ENCODE data around the gene TSHR. TPM values are rescaled to one million over a fixed set of nuclear protein-coding genes. Genes with fewer than 3 reads are reported as not detected.

The TSHR gene
- total RNA-seq, 1 experiment from 2014 or later, result 0.20 TPM

DNA sequence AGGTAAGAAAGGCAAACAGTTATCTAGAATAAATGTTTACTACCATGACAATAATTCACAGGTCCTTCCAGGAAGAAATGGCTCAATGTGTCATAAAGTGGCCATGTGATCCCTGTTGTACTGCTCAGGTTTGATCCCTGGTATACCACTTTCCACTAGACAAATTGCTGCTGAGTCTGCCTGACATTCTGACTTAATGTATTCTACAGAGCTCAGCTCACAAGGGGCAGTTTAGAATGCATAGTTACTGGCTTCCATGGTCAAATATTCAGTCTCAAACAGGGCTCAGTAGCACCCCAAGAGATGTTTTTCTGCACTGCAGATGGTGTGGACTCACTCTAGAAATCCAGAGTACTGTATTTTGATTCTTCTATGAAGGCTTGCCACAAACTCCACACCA lies 21.8 kb downstream of the TSHR start:
- no peak for DNase-seq
- Histone ChIP-seq H3K9me3 (no peaks in the 10 kb centered on the region), H3K27me3 (no peaks in the 10 kb centered on the region), H3K4me3 (no peak overlapping the region), H3K36me3 (no peaks in the 10 kb centered on the region)

DNA sequence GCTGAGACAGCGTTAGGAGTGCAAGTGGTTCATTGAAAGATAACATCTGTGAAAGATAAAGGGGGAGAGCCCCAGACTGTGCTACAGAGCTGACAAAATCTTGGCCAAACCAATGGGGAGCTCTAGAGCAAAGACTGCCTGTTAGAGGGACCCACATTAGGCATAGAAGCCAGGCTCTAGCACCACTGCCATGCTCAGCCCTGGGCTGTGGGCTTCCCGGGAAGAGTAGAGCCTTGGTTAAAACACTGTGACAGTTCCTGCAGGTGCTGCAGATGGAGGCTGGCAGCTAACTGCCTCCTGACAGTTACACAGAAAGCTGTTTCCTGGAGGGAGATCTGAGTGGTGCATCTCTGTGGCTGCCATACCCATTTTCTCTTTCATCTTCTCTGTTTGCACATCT lies 23.0 kb downstream of the TSHR start:
- H3K36me3 ChIP-seq, result no peaks in the 10 kb centered on the region
- DNase-seq, result no peak
- no peak overlapping the region for H3K4me3 ChIP-seq
- H3K27me3 ChIP-seq, result no peaks in the 10 kb centered on the region
- H3K9me3 ChIP-seq, result no peaks in the 10 kb centered on the region

DNA sequence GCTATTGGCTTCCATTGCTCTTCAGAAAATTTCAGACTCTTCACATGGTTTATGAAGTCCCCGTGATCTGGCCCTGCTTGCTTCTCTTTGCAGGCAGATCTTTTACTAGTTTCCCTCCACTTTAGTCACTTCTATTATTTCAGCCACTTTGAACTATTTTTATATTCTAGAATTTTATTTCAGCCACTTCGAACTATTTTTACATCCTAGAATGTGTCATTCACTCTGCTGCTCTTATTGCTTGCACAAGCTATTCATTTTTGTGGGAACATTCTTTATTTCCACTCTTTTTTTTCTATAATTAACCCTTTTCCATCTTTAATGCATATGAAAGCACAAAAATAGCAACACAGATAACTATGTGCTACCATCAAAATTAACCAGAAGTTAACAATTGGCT lies 24.5 kb downstream of the TSHR start:
- no peaks in the 10 kb centered on the region for H3K9me3 ChIP-seq
- DNase-seq, result no peak
- no peaks in the 10 kb centered on the region for H3K36me3 ChIP-seq
- no peak overlapping the region for H3K4me3 ChIP-seq
- H3K27me3 ChIP-seq, result no peaks in the 10 kb centered on the region

DNA sequence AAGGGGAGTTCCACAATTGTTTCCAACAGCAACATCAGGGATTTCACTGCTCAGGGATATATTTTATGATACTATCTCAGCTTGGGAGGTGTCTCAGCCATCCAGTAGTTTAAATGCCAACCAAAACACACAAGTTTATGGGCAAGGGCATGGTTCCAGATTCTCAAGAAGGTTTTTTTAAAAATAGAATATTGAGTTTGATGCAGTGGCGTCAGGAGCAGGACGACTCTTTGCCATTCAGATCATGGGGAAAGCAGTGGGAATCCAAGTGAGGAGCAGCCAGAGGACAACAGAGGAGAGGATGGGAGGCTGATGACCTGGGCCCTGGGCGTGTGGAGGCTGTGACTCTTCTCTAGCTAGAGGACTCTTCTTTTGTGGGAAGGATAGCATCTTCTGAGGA lies 25.7 kb downstream of the TSHR start:
- no peak for DNase-seq
- H3K27me3 ChIP-seq, result no peaks in the 10 kb centered on the region
- H3K36me3 ChIP-seq, result no peaks in the 10 kb centered on the region
- no peak overlapping the region for H3K4me3 ChIP-seq
- H3K9me3 ChIP-seq, result no peaks in the 10 kb centered on the region

DNA sequence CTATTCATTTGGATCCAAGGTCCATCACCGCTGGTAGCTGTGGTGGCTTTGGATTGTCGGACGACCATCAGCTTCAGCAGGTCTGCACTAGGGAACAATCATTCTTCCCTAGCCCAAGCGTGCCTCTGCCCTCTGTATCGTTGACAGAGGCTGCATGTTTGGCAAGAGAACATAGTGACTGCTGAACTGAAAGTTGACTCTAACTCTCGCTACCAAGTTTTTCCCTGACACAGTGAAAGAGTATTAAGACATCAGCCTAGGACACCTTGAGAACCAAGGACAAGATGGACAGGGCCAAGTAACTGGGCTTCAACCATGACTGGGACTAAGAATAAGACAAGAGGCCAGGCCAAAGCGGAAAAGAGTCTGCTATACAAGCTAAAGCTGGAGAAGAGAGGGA lies 26.3 kb downstream of the TSHR start:
- no peaks in the 10 kb centered on the region for H3K9me3 ChIP-seq
- no peak overlapping the region for H3K4me3 ChIP-seq
- H3K36me3 ChIP-seq, result no peaks in the 10 kb centered on the region
- no peak for DNase-seq
- H3K27me3 ChIP-seq, result no peaks in the 10 kb centered on the region

DNA sequence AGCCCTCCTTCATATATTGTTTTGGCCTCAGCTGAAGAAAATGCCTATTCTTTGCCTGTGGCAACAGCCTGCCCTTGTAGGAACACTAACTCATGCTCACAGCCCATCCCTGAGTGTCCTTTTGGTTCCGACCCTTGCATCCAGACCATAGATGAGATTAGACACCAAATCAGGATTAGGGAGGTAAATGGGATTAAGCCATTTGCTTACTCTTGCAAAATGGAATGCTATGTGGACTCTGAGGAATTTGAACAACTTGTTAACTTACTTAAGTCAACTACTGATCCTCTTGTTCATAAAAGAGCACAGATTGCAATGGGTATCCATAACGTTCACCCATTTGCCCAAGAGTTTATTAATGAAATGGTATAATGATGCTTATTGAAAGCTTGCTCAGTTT lies 27.3 kb downstream of the TSHR start:
- Histone ChIP-seq H3K9me3 (no peaks in the 10 kb centered on the region), H3K4me3 (no peak overlapping the region), H3K36me3 (no peaks in the 10 kb centered on the region), H3K27me3 (no peaks in the 10 kb centered on the region)
- no peak for DNase-seq

DNA sequence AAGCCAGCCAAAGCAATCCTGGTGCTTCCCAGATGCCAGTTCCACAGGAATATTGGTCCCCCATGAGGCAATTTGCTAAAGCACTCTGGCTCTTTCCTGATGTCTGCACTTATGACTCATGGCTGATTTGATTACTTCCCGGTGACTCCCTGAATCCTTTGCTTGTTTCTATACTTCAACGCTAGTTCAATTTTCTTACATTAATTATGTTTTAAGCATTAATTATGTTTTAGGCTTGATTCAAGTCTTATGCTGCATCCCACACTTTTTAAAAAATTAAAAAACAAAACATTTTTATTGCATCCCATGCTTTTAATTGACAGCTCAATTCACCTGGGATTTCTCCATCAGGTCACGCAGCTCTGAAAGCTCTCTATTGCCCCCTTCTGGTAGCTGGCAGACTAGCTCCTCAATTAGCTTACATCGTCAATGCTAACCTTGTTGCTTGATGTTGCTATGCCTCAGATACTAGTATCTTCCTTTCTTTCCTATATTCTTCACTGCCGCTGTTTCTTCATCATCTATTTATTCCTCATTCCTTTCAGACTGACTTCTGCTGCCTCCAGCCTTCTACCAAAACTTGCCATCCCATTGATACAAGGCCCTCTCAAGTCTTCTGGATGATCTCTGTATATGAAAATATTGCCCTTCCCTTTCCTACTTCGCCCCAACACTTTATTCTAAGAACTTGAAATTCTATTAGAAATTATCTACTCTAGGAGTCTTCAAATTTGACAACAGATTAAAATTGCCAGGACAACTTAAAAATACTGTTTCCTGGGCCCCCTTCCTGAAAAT lies 32.0 kb downstream of the TSHR start:
- Histone ChIP-seq H3K9me3 (no peaks in the 10 kb centered on the region), H3K27me3 (peaks cover 3% of the 10 kb centered on the region; the same call in 1 of the 2 replicates), H3K4me3 (no peak overlapping the region), H3K36me3 (no peaks in the 10 kb centered on the region)
- DNase-seq, result peak; percentile 19

DNA sequence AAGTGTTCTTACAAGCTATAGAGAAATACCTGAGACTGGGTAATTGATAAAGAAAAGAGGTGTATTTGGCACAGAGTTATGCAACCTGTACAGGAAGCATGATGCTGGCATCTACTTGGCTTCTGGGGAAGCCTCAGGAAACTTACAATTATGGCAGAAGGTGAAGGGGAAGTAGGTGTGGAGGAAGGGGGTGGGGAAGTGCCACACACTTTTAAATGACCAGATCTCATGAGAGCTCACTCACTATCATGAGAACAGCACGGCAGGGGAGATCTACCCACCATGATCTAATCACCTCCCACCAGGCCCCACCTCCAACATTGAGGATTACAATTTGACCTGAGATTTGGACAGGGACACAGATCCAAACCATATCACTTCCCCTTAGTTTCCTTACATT lies 32.8 kb downstream of the TSHR start:
- DNase-seq, result no peak
- no peaks in the 10 kb centered on the region for H3K36me3 ChIP-seq

DNA sequence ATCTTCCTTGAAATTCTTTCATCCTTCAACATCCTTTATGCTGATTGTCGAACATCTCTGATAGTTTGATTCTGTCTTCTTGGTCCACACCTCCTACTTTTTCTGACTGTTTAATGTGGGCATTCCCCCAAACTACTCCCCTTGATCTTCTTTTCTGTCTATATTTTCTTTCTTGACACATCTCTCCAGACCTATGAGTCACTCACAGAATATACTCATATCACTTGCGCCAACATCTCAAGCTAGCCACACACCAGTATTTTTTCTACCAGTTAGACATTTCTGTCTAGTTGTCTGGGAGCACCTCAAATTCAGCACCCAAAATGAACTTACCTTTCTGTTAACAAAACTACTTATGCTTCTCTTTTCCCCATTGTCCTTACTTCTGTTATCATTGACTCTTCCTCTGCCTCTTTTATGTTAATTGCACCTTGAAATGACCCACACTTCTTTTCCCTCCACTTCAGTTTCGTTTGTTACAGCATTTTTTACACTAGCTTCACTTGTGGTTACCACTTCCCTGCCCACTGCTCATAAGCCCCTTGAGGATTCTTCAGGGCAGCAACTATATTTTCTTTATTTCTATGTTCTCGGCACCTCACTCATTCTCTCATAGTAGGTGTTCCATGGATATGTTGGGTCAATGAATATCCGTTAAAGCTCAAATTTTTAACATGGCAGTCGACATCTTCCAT lies 33.5 kb downstream of the TSHR start:
- no peaks in the 10 kb centered on the region for H3K9me3 ChIP-seq
- DNase-seq, result no peak
- no peak overlapping the region for H3K4me3 ChIP-seq
- no peaks in the 10 kb centered on the region for H3K36me3 ChIP-seq
- H3K27me3 ChIP-seq, result peaks cover 3% of the 10 kb centered on the region; the same call in 1 of the 2 replicates

More for the DNA sequence above, 32.8 kb downstream of the TSHR start:
- Histone ChIP-seq H3K9me3 (no peaks in the 10 kb centered on the region), H3K4me3 (no peak overlapping the region), H3K27me3 (peaks cover 3% of the 10 kb centered on the region; the same call in 1 of the 2 replicates)

DNA sequence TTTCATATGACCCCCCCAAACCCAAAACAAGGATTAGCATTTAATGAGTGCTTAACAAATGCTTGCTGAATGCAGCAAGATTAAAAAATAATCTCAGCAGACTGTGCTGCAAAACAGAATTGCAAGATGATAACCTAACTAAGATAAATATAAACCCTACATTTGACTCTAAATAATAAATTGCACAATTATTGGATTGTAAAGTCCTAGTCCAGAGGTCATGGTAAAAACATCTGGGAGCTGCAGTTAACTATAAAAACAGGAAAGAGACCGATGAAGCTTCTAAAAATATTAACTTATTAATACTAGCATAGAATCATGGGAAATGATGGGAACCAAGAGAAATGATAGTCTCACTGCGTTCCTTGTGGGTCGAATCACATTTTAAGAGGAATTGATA lies 37.2 kb downstream of the TSHR start:
- DNase-seq, result no peak
- Histone ChIP-seq H3K4me3 (no peak overlapping the region), H3K36me3 (no peaks in the 10 kb centered on the region), H3K9me3 (no peaks in the 10 kb centered on the region), H3K27me3 (peaks cover 3% of the 10 kb centered on the region; the same call in 1 of the 2 replicates)

DNA sequence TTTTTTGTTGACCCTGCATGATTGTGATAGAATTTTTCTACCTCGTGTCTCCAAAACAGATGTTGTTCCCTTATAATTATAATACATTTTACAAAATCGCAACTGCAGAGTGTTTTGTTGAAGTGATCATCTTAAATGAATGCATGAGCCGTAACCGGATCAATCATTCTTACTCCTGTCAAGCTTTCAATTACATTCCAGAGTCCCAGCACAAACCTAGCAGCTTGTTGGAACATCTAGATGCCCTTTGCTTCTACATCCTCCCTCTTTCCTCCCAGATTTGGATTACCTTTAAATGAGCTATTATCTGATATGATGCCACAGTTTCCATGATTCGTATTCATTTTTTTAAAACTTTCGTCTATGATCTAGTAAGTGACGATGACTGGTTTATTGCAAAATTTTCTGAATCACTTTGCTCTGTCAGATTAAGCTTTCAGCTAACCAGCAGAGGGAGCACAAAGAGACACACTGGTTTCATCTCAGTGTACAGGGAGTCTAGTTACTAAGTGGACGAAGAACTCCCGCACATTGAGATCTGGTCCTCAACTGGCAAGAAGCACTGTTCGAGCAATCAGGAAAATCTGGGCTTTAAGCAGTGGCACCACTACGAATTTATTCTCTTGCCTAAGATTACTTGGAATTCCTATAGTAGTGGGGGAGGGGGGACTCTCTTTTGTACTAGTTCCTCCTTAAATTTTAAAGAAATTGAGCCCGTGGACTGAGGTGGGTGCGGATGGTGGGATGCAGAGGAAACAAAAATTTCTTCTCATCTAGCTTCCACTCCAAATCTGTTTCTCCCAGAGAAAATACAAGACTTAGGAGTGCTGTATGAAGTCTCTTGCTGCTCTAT lies 40.9 kb downstream of the TSHR start:
- no peaks in the 10 kb centered on the region for H3K27me3 ChIP-seq

DNA sequence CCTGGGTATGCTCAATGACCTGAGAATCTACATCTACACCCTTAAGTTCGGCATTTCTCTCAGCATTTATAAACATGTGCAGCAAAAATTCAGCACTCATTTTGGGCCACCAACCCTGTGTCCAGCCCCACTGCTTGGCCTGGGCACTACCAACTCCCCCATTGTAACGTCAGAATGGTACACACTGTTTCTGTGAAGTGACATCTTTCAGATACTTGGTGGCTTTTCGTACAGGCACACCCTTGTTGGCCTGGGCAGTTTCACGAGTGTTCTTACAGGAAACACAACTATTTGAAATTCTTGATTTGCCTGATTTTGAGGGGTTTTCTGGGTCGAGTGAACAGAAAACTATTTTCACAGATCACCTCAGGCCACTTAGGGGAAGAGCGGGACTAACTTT lies 46.0 kb downstream of the TSHR start:
- no peak overlapping the region for H3K4me3 ChIP-seq
- no peaks in the 10 kb centered on the region for H3K36me3 ChIP-seq
- no peaks in the 10 kb centered on the region for H3K9me3 ChIP-seq
- H3K27me3 ChIP-seq, result no peaks in the 10 kb centered on the region
- no peak for DNase-seq

More for the DNA sequence above, 40.9 kb downstream of the TSHR start:
- peak; percentile 14 for DNase-seq
- Histone ChIP-seq H3K9me3 (no peaks in the 10 kb centered on the region), H3K36me3 (no peaks in the 10 kb centered on the region), H3K4me3 (no peak overlapping the region)

DNA sequence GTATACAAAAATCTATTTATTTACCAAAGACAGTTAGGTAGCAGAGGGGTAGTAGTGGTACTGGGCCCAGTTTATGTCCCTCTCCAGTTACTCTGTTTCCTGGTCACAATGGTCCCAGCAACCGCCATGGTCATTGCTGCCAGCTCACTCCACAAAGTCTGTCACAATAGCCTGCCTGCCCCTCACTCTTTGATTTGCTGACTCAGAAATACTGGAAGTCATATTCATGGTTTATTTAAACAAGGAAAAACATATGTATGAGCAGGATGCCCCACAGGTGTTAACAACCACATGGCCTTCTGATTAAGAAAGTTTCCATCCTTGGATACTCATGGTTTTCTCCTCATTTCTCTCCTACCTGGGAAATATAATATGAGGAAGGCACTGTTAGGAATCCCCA lies 49.2 kb downstream of the TSHR start:
- H3K27me3 ChIP-seq, result no peaks in the 10 kb centered on the region
- no peak overlapping the region for H3K4me3 ChIP-seq
- no peak for DNase-seq
- H3K36me3 ChIP-seq, result no peaks in the 10 kb centered on the region
- no peaks in the 10 kb centered on the region for H3K9me3 ChIP-seq

DNA sequence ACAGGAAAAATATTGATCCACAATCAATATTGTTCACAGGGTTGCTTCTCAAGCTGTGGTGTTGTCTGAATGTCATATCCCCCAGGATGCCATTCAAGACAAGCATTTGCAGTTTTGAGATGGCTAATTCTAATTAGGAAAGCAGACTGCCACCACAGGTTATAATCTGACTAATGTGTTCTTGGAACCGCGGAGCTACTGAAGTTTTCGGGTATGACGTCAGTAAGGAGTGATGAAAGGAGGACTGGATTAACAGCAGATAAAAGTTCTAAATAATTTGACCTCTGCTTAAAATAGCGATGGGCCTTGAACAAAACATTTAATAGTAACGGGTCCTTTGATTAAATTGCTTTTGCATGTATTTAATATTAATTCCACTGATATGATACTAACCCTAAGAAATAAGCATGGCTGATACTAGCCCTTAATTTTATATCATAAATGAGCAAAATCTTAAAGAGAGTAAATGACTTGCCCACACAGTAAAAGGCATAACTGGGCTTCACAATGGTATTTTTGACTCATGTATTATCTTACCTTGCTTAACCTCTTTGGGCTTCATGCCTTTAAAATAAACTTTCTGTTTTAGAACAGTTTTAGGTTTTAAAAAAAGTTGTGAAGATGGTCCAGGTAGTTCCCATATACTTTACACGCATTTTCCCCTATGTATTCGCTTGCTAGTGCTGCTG lies 50.3 kb downstream of the TSHR start:
- no peaks in the 10 kb centered on the region for H3K9me3 ChIP-seq
- no peak for DNase-seq

DNA sequence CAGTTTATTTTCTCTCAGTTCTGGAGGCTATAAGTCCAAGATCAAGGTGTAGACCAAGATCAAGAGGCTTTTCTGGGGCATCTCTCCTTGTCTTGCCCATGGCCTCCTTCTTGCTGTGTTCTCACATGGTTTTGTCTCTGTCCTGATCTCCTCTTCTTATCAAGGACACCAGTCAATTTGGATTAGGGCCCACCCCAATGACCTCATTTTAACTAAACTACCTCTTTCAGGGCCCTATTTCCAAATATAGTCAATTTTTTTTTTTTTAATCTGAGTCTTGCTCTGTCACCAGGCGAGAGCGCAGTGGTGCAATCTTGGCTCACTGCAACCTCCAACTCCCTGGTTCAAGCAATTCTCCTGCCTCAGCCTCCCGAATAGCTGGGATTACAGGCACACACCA lies 50.8 kb downstream of the TSHR start:
- Histone ChIP-seq H3K9me3 (no peaks in the 10 kb centered on the region), H3K36me3 (no peaks in the 10 kb centered on the region), H3K27me3 (no peaks in the 10 kb centered on the region), H3K4me3 (no peak overlapping the region)
- no peak for DNase-seq

More for the DNA sequence above, 50.3 kb downstream of the TSHR start:
- Histone ChIP-seq H3K36me3 (no peaks in the 10 kb centered on the region), H3K27me3 (no peaks in the 10 kb centered on the region), H3K4me3 (no peak overlapping the region)

DNA sequence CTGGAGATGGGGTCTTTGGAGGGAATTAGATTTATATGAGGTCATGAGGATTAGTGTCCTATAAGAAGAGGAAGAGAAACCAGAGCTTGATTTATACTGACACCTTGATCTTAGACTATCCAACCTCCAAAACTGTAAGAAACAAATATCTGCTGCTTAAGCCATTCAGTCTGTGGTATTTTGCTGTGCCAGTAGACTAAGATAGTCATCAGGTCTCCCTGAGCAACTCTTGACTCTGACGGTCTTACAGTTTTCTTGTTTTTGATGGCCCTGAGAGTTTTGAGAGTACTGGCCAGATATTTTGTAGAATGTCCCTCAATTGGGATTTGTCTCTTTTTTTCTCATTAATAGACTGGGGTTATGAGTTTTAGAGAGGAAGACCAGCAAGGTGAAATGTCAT lies 51.7 kb downstream of the TSHR start:
- Histone ChIP-seq H3K4me3 (no peak overlapping the region), H3K27me3 (no peaks in the 10 kb centered on the region), H3K36me3 (no peaks in the 10 kb centered on the region), H3K9me3 (no peaks in the 10 kb centered on the region)
- DNase-seq, result no peak

DNA sequence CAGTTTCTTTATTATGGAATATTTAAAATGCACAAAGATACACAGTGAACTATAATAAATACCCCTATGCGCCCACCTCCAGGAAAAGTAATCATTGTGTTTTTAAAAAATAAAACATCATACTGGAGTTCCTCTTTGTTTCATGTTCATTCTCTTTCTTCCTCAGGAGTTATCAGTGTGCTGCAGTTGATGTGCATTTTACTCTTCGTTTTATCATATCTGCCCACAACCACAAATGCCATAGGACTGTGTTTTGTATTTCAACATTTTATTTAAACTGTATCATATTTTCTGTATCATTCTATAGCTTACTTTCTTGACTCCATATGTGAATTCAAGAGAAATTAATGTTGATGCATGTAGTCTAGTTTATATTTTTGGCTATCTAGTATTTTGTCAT lies 53.9 kb downstream of the TSHR start:
- Histone ChIP-seq H3K36me3 (no peaks in the 10 kb centered on the region), H3K4me3 (no peak overlapping the region), H3K27me3 (no peaks in the 10 kb centered on the region), H3K9me3 (no peaks in the 10 kb centered on the region)
- no peak for DNase-seq
